ENCODE measurements around the gene C5.

DNA sequence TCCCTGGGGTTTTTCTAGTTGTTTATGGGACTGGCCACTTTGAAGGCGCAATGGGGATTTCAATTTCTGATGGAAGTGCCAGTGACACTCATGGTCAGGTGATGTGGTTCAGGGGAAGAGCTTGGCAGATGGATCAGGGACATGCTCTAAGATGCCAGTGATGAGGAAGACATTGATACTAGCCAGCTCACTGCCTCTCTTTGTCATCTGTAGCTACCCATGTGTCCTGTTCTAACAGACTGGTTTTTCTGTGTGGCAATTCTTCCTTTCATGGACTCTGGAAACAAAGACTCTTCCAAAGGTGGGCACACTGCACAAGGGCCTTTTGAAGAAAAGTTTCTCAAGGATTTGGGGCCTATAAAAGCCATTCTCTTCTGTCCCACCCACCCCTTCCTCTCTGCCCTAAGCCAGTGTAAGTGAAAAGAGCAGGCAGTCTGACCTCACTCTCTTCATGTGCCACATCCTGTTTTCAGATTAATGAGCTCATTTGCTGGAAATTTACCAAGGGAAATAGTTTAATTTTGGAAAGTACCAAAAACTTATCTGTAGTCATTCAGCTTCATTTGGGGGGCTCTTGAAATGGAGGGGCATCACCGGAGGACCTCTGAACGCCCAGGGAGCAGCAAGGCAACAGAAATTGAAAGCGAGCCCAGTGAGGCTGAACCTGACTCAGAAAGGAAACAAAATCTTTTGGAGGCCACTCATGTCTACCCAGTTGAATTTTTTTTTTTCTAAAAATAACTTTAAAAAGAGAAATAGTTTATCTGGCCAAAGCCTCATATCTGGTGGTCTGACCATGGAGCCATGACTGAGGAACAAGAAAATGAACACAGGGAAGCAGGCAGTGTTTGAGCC lies 118.6 kb downstream of the C5 start:
- no peak for TF ChIP-seq CTCF (IDR thresholded peaks at IDR 0.05)
- peak in 1 of 2 donors; percentile 36 for TF ChIP-seq POLR2A (IDR thresholded peaks at IDR 0.05)

Data from adrenal gland (tissue), 5 donors.